SK-N-SH (cell line): ENCODE results near the gene DHX15. TPM values are rescaled to one million over a fixed set of nuclear protein-coding genes. Genes with fewer than 3 reads are reported as not detected.

Experiments used
- CTCF ChIA-PET: fragments of 300-600, 350-600 bp; formaldehyde crosslinking; extraction: SDS; loops from one replicate; lab custom pipeline; 2021; lab: Yijun Ruan, JAX
- POLR2A ChIA-PET: fragments of 350-600 bp; sonication (Branson Sonifier 250); formaldehyde crosslinking; extraction: SDS; loops from one replicate; lab custom pipeline; 2020; ENCODE audit warnings: antibody characterized with exemption, inconsistent platforms; lab: Yijun Ruan, JAX
- DNase-seq: peaks from one replicate; pipeline ENCODE4 v3.0.0; 2012
- H2AFZ ChIP-seq: fragments of 200-600 bp; sonication (generic); 2 replicates; pipeline ENCODE4 v1.8.1; 2016; ENCODE audit warnings: antibody characterized with exemption, mild to moderate bottlenecking, low read depth
- H3F3A ChIP-seq: fragments of 200-600 bp; sonication (generic); replicated peaks from 2 replicates; pipeline ENCODE3; 2016; ENCODE audit warnings: antibody characterized with exemption, mild to moderate bottlenecking; ENCODE audit not compliant: insufficient read depth
- H3K27ac ChIP-seq, 2 experiments: fragments of 200-500 bp in 1 of 2; fragments of 200-600 bp in 1 of 2; sonication (Bioruptor generic) in 1 of 2; sonication (generic), shearing (Covaris generic) in 1 of 2; 2 replicates each; pipeline versions ENCODE4 v1.5.1 to v1.6.1; 2014 to 2016; ENCODE audit warnings: low read depth in 2 of 2, inconsistent platforms in 1 of 2, low read length in 1 of 2, mild to moderate bottlenecking in 1 of 2, mixed read lengths in 1 of 2
- H3K27me3 ChIP-seq: fragments of 200-600 bp; sonication (generic), shearing (Covaris generic); 2 replicates; pipeline ENCODE4 v1.6.1; 2016; ENCODE audit warnings: mixed run types; ENCODE audit not compliant: insufficient read depth
- H3K36me3 ChIP-seq, 2 experiments: fragments of 200-500 bp in 1 of 2; fragments of 200-600 bp in 1 of 2; sonication (Bioruptor generic) in 1 of 2; sonication (generic) in 1 of 2; replicated peaks in 1 of 2; 2 replicates each; pipeline versions ENCODE3 to v1.5.1; 2014 to 2016; ENCODE audit warnings: low read length in 1 of 2, mild to moderate bottlenecking in 1 of 2; ENCODE audit not compliant: insufficient read depth in 2 of 2, control insufficient read depth in 1 of 2
- H3K4me1 ChIP-seq, 2 experiments: fragments of 200-500 bp in 1 of 2; fragments of 200-600 bp in 1 of 2; sonication (Bioruptor generic) in 1 of 2; sonication (generic), shearing (Covaris generic) in 1 of 2; 2 replicates each; pipeline versions ENCODE4 v1.5.1 to v1.6.1; 2014 to 2016; ENCODE audit warnings: low read depth in 1 of 2, low read length in 1 of 2, mixed run types in 1 of 2; ENCODE audit not compliant: insufficient read depth in 2 of 2, control insufficient read depth in 1 of 2
- H3K4me2 ChIP-seq: fragments of 200-600 bp; sonication (generic), shearing (Covaris generic); 2 replicates; pipeline ENCODE4 v1.6.1; 2017; ENCODE audit warnings: mixed run types
- H3K4me3 ChIP-seq, 2 experiments: fragments of 200-500 bp in 1 of 2; fragments of 200-600 bp in 1 of 2; sonication (Bioruptor generic) in 1 of 2; sonication (generic), shearing (Covaris generic) in 1 of 2; 2 replicates each; pipeline versions ENCODE4 v1.5.1 to v1.8.1; 2014 to 2016; ENCODE audit warnings: low read depth in 2 of 2, inconsistent platforms in 1 of 2, low read length in 1 of 2, mild to moderate bottlenecking in 1 of 2, mixed read lengths in 1 of 2, moderate library complexity in 1 of 2
- H3K79me2 ChIP-seq: fragments of 200-600 bp; sonication (generic); 2 replicates; pipeline ENCODE4 v1.8.1; 2017; ENCODE audit warnings: mild to moderate bottlenecking; ENCODE audit not compliant: insufficient read depth
- H3K9ac ChIP-seq: fragments of 200-600 bp; sonication (generic); 2 replicates; pipeline ENCODE4 v1.6.1; 2017; ENCODE audit warnings: mixed run types
- H3K9me2 ChIP-seq: fragments of 200-600 bp; sonication (generic); 2 replicates; pipeline ENCODE4 v1.6.1; 2017; ENCODE audit warnings: mixed run types
- H3K9me3 ChIP-seq: fragments of 200-600 bp; sonication (generic); 2 replicates; pipeline ENCODE4 v1.6.1; 2017; ENCODE audit warnings: mixed run types, mild to moderate bottlenecking, moderate library complexity
- H4K20me1 ChIP-seq: fragments of 200-600 bp; sonication (generic); 2 replicates; pipeline ENCODE4 v1.6.1; 2017; ENCODE audit warnings: mild to moderate bottlenecking, mixed run types; ENCODE audit not compliant: insufficient read depth
- ELF1 ChIP-seq: IDR thresholded peaks from 2 replicates; pipeline ENCODE4 v1.4.0; 2012
- EZH2phosphoT487 ChIP-seq: fragments of 200-600 bp; sonication (generic); IDR thresholded peaks from 2 replicates; pipeline ENCODE4 v1.6.1; 2017; ENCODE audit warnings: low read depth, mixed run types, mild to moderate bottlenecking, antibody characterized with exemption, moderate library complexity, borderline replicate concordance
- FOSL2 ChIP-seq: IDR thresholded peaks from 2 replicates; pipeline ENCODE4 v1.4.0; 2012; ENCODE audit warnings: low read depth, mild to moderate bottlenecking, moderate library complexity, borderline replicate concordance
- GATA2 ChIP-seq: sonication (generic); formaldehyde crosslinking; IDR thresholded peaks from 2 replicates; pipeline ENCODE4 v1.5.0; 2020; ENCODE audit warnings: mild to moderate bottlenecking, missing genetic modification reagents
- JUND ChIP-seq: IDR thresholded peaks from 2 replicates; pipeline ENCODE4 v1.4.0; 2012
- MEF2A ChIP-seq: IDR thresholded peaks from 2 replicates; pipeline ENCODE4 v1.4.0; 2012; ENCODE audit warnings: low read depth, borderline replicate concordance
- MXI1 ChIP-seq: IDR thresholded peaks from 2 replicates; pipeline ENCODE4 v1.6.1; 2012; ENCODE audit warnings: mild to moderate bottlenecking, low read depth, low read length, improper control_type of control experiment
- NFIC ChIP-seq: IDR thresholded peaks from 2 replicates; pipeline ENCODE4 v1.4.0; 2012; ENCODE audit warnings: borderline replicate concordance
- PBX3 ChIP-seq: IDR thresholded peaks from 2 replicates; pipeline ENCODE4; 2012
- RAD21 ChIP-seq: IDR thresholded peaks from 2 replicates; pipeline ENCODE4 v1.6.1; 2012; ENCODE audit warnings: mild to moderate bottlenecking, low read length
- SMC3 ChIP-seq: IDR thresholded peaks from 2 replicates; pipeline ENCODE4 v1.6.1; 2012; ENCODE audit warnings: low read depth, low read length, improper control_type of control experiment
- TAF1 ChIP-seq: IDR thresholded peaks from 2 replicates; pipeline ENCODE4 v1.6.1; 2012; ENCODE audit warnings: low read depth, mild to moderate bottlenecking, low read length, moderate library complexity, borderline replicate concordance
- TCF12 ChIP-seq: IDR thresholded peaks from 2 replicates; pipeline ENCODE4 v1.4.0; 2012
- TEAD4 ChIP-seq: IDR thresholded peaks from 2 replicates; pipeline ENCODE4 v1.4.0; 2012; ENCODE audit warnings: mild to moderate bottlenecking, borderline replicate concordance; ENCODE audit not compliant: insufficient read depth
- YY1 ChIP-seq: IDR thresholded peaks from 2 replicates; pipeline ENCODE4 v1.4.0; 2012; ENCODE audit warnings: low read depth, mild to moderate bottlenecking
- ZBTB33 ChIP-seq: IDR thresholded peaks from 2 replicates; pipeline ENCODE4 v1.4.0; 2012; ENCODE audit warnings: low read depth, borderline replicate concordance
- WGBS: methylation state at CpG from one replicate; pipeline ENCODE4 v1.1.6; 2017; ENCODE audit warnings: low lambda C conversion rate; 5-methylcytosine and 5-hydroxymethylcytosine counted together
- polyA plus RNA-seq, 3 experiments: library from polyadenylated mRNA; depleted of rRNA; stranded (reverse); fragments of >200 nt; gene quantifications; 2 replicates each; pipeline ENCODE4 v1.2.3, GENCODE V29; 2012

Gene DHX15
- polyA plus RNA-seq, 1 of the 3 experiments (the other 2 are of a cell fraction) = 63.3 TPM

GRCh38 chr4:24517676-24518075 lies 66.7 kb downstream of the DHX15 start:
- H3K9me2 ChIP-seq = no peaks in the 10 kb centered on the region
- ChIA-PET POLR2A (no interaction called here), CTCF (no interaction called here)
- H3K36me3 ChIP-seq = peaks cover 25 to 36% of the 10 kb centered on the region in 2 experiments
- no peak overlapping the region for H3K27ac ChIP-seq
- no peak overlapping the region for H3K4me2 ChIP-seq
- no peak overlapping the region for H3K4me3 ChIP-seq
- no peak overlapping the region for H2AFZ ChIP-seq
- no peaks in the 10 kb centered on the region; the same call in none of the 2 replicates for H4K20me1 ChIP-seq
- WGBS = 96% methylated on average over 2 of the region's 2 CpGs
- H3K4me1 ChIP-seq = no peaks in the 10 kb centered on the region
- H3K79me2 ChIP-seq = peaks cover 22% of the 10 kb centered on the region; the same call in 1 of the 2 replicates
- DNase-seq = no peak
- no peak overlapping the region for H3K9ac ChIP-seq
- H3F3A ChIP-seq = peaks cover 9% of the 10 kb centered on the region
- no peaks in the 10 kb centered on the region for H3K27me3 ChIP-seq
- TF ChIP-seq ELF1 = no peak
- no peak for TF ChIP-seq SMC3
- TF ChIP-seq MXI1 = no peak
- TF ChIP-seq TCF12 = no peak
- no peak for TF ChIP-seq TEAD4
- no peak for TF ChIP-seq MEF2A
- TF ChIP-seq FOSL2 = no peak
- no peak for TF ChIP-seq ZBTB33
- TF ChIP-seq TAF1 = no peak
- no peak for TF ChIP-seq EZH2phosphoT487
- no peak for TF ChIP-seq RAD21
- no peak for TF ChIP-seq GATA2 (CRISPR knock-in tag)
- no peaks in the 10 kb centered on the region for H3K9me3 ChIP-seq

- Histone ChIP-seq H3K9me2 (no peaks in the 10 kb centered on the region), H3F3A (peaks cover 9% of the 10 kb centered on the region), H3K36me3 (peaks cover 21 to 34% of the 10 kb centered on the region in 2 experiments), H4K20me1 (no peaks in the 10 kb centered on the region; the same call in none of the 2 replicates), H3K4me3 (no peak overlapping the region), H2AFZ (no peak overlapping the region), H3K27me3 (no peaks in the 10 kb centered on the region), H3K4me2 (no peak overlapping the region), H3K27ac (no peak overlapping the region), H3K9me3 (no peaks in the 10 kb centered on the region)
- CTCF ChIA-PET = no interaction called here
- DNase-seq = no peak
- POLR2A ChIA-PET = no interaction called here
- TF ChIP-seq MEF2A (no peak), JUND (no peak), RAD21 (no peak), YY1 (no peak), NFIC (no peak), TAF1 (no peak), PBX3 (no peak), MXI1 (no peak)
- TF ChIP-seq, all 33 proteins: peak for 0
- peaks cover 20% of the 10 kb centered on the region; the same call in 1 of the 2 replicates for H3K79me2 ChIP-seq
- H3K4me1 ChIP-seq = no peaks in the 10 kb centered on the region
- H3K9ac ChIP-seq = no peak overlapping the region
Observed at GRCh38 chr4:24516926-24517325, 67.4 kb downstream of the DHX15 start.
